Neural progenitor cell (in vitro differentiated cells): ENCODE results near the gene KNOP1.

Experiments
- CTCF ChIP-seq: fragments of 200-600 bp; sonication (generic); IDR thresholded peaks from 2 replicates; pipeline ENCODE4 v1.5.1; 2017; ENCODE audit warnings: antibody characterized with exemption, mild to moderate bottlenecking
- EZH2phosphoT487 ChIP-seq: fragments of 200-600 bp; sonication (generic); IDR thresholded peaks from 2 replicates; pipeline ENCODE4 v1.6.1; 2017; ENCODE audit warnings: antibody characterized with exemption

- no peak for TF ChIP-seq CTCF
- TF ChIP-seq EZH2phosphoT487, result no peak
Measured at GRCh38 chr16:19707569-19708295, 10.3 kb downstream of the KNOP1 start.
